Hepatocyte (in vitro differentiated cells): Measurements from ENCODE around the gene SNCAIP.

Experiments
- EZH2 ChIP-seq: fragments of 200-600 bp; sonication (generic); IDR thresholded peaks from 2 replicates; pipeline ENCODE4 v1.6.1; 2016; ENCODE audit warnings: antibody characterized with exemption, mild to moderate bottlenecking, borderline replicate concordance
- TF ChIP-seq, protein P1 (sequence below): fragments of 200-600 bp; sonication (generic); IDR thresholded peaks from 2 replicates; pipeline ENCODE4 v1.5.1; 2016; ENCODE audit warnings: antibody characterized with exemption, mild to moderate bottlenecking; ENCODE audit not compliant: poor library complexity

- TF ChIP-seq, protein P1, sequence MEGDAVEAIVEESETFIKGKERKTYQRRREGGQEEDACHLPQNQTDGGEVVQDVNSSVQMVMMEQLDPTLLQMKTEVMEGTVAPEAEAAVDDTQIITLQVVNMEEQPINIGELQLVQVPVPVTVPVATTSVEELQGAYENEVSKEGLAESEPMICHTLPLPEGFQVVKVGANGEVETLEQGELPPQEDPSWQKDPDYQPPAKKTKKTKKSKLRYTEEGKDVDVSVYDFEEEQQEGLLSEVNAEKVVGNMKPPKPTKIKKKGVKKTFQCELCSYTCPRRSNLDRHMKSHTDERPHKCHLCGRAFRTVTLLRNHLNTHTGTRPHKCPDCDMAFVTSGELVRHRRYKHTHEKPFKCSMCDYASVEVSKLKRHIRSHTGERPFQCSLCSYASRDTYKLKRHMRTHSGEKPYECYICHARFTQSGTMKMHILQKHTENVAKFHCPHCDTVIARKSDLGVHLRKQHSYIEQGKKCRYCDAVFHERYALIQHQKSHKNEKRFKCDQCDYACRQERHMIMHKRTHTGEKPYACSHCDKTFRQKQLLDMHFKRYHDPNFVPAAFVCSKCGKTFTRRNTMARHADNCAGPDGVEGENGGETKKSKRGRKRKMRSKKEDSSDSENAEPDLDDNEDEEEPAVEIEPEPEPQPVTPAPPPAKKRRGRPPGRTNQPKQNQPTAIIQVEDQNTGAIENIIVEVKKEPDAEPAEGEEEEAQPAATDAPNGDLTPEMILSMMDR = no peak
- TF ChIP-seq EZH2 = no peak
Observed at GRCh38 chr5:122375801-122376200, 63.8 kb downstream of the SNCAIP start.
